Brain microvascular endothelial cell (primary cell): ENCODE measurements around the gene SARS2.

ENCODE experiments used
- DNase-seq: peaks from one replicate; pipeline ENCODE4 v3.0.0-alpha.2; 2020
- H3K27ac ChIP-seq: fragments of 250-450 bp; sonication (Bioruptor Pico); 2 replicates; pipeline ENCODE4 v1.5.1; 2020; ENCODE audit warnings: mild to moderate bottlenecking, moderate library complexity
- H3K27me3 ChIP-seq: fragments of 250-450 bp; sonication (Bioruptor Pico); replicated peaks from 2 replicates; pipeline ENCODE4 v1.5.1; 2020; ENCODE audit warnings: mild to moderate bottlenecking
- H3K36me3 ChIP-seq: fragments of 250-450 bp; sonication (Bioruptor Pico); replicated peaks from 2 replicates; pipeline ENCODE4 v1.5.1; 2020; ENCODE audit warnings: mild to moderate bottlenecking
- H3K4me3 ChIP-seq: 2 replicates; pipeline ENCODE4 v1.5.1; 2011; ENCODE audit warnings: low read depth, mild to moderate bottlenecking, control low read depth, low read length, moderate library complexity
- CTCF ChIP-seq: IDR thresholded peaks from 2 replicates; pipeline ENCODE4 v1.5.1; 2011; ENCODE audit warnings: low read depth, mild to moderate bottlenecking, moderate library complexity, low read length, control low read depth, inconsistent platforms; ENCODE audit errors: missing control alignments
- in situ Hi-C: cut with HindIII; loops from 2 replicates; pipeline ENCODE4 v1.10.0; 2017; ENCODE audit warnings: low sequenced_read_pairs, low pct_ligation_motif_present

SARS2 gene

GRCh38 chr19:38908911-38909310 is 21.7 kb downstream of the SARS2 start:
- peaks cover 2% of the 10 kb centered on the region for H3K27me3 ChIP-seq
- no peak overlapping the region for H3K27ac ChIP-seq
- no peak overlapping the region for H3K4me3 ChIP-seq
- no peak for TF ChIP-seq CTCF
- DNase-seq: no peak
- in situ Hi-C loops: no loop called here
- peaks cover 19% of the 10 kb centered on the region for H3K36me3 ChIP-seq

- DNase-seq: no peak
- TF ChIP-seq CTCF: no peak
Observed at GRCh38 chr19:38907670-38908069, 22.9 kb downstream of the SARS2 start.

GRCh38 chr19:38907227-38907626 is 23.3 kb downstream of the SARS2 start:
- no peak overlapping the region for H3K27ac ChIP-seq
- no peak overlapping the region for H3K4me3 ChIP-seq
- no peak for TF ChIP-seq CTCF
- H3K27me3 ChIP-seq: peaks cover 2% of the 10 kb centered on the region
- DNase-seq: no peak
- H3K36me3 ChIP-seq: peaks cover 19% of the 10 kb centered on the region
- in situ Hi-C loops: no loop called here

More at GRCh38 chr19:38907670-38908069, 22.9 kb downstream of the SARS2 start:
- H3K27me3 ChIP-seq: peaks cover 2% of the 10 kb centered on the region
- in situ Hi-C loops: no loop called here
- H3K4me3 ChIP-seq: no peak overlapping the region
- peaks cover 19% of the 10 kb centered on the region for H3K36me3 ChIP-seq
- no peak overlapping the region for H3K27ac ChIP-seq

GRCh38 chr19:38905620-38906019 is 24.9 kb downstream of the SARS2 start:
- no peak for DNase-seq
- no peaks in the 10 kb centered on the region for H3K27me3 ChIP-seq
- TF ChIP-seq CTCF: no peak
- H3K4me3 ChIP-seq: no peak overlapping the region
- peaks cover 19% of the 10 kb centered on the region for H3K36me3 ChIP-seq
- in situ Hi-C loops: no loop called here
- H3K27ac ChIP-seq: no peak overlapping the region

GRCh38 chr19:38904581-38905539 is 25.7 kb downstream of the SARS2 start:
- TF ChIP-seq CTCF: no peak
- H3K36me3 ChIP-seq: peaks cover 19% of the 10 kb centered on the region
- in situ Hi-C loops: no loop called here

More at GRCh38 chr19:38904581-38905539, 25.7 kb downstream of the SARS2 start:
- no peaks in the 10 kb centered on the region for H3K27me3 ChIP-seq
- no peak overlapping the region for H3K4me3 ChIP-seq
- no peak for DNase-seq
- no peak overlapping the region for H3K27ac ChIP-seq
